HepG2 (cell line): ENCODE measurements around the gene TYROBP. TPM values are rescaled to one million over a fixed set of nuclear protein-coding genes. Genes with fewer than 3 reads are reported as not detected.

ENCODE experiments used
- GABPA ChIP-seq, 2 experiments: IDR thresholded peaks; 2 replicates each; pipeline ENCODE4 v1.6.1; 2011 to 2016; ENCODE audit warnings: low read depth in 2 of 2, low read length in 1 of 2, missing biosample characterization in 1 of 2, missing genetic modification characterization in 1 of 2
- JDP2 ChIP-seq: sonication (generic); formaldehyde crosslinking; IDR thresholded peaks from 2 replicates; pipeline ENCODE4 v1.8.1; 2022; ENCODE audit warnings: missing genetic modification reagents, borderline replicate concordance
- NR2F6 ChIP-seq, 2 experiments: IDR thresholded peaks; 2 replicates each; pipeline ENCODE4 v1.6.1; 2016; ENCODE audit warnings: antibody characterized with exemption in 1 of 2, mild to moderate bottlenecking in 1 of 2
- PAF1 ChIP-seq: IDR thresholded peaks from 2 replicates; pipeline ENCODE4 v1.6.1; 2016; ENCODE audit warnings: missing genetic modification reagents, missing compliant biosample characterization
- SIN3B ChIP-seq: fragments of 150-350 bp; IDR thresholded peaks from 2 replicates; pipeline ENCODE4 v1.6.1; 2014; ENCODE audit warnings: low read length
- TFAP4 ChIP-seq: sonication (generic); IDR thresholded peaks from 2 replicates; pipeline ENCODE4 v1.6.1; 2016; ENCODE audit warnings: low read depth, borderline replicate concordance
- TSC22D2 ChIP-seq: sonication (generic); formaldehyde crosslinking; IDR thresholded peaks from 2 replicates; pipeline ENCODE4 v1.5.1; 2020; ENCODE audit warnings: missing genetic modification reagents, mild to moderate bottlenecking, borderline replicate concordance
- ZGPAT ChIP-seq: IDR thresholded peaks from 2 replicates; pipeline ENCODE4 v1.6.1; 2016; ENCODE audit warnings: mild to moderate bottlenecking
- polyA plus RNA-seq, 8 experiments: library from polyadenylated mRNA; depleted of rRNA in 3 of 8; stranded (reverse) in 7 of 8; unstranded in 1 of 8; fragments of >200 nt; fragmentation: Illumina TruSeq in 4 of 8; extraction: Trizol in 4 of 8; gene quantifications; 2 replicates each; pipeline versions ENCODE4 v1.2.1 to v1.2.3, GENCODE V29; 2011 to 2016; ENCODE audit warnings: low read depth in 4 of 8, missing spikeins in 1 of 8, mixed read lengths in 1 of 8; ENCODE audit not compliant: insufficient read depth in 1 of 8
- total RNA-seq, 5 experiments: library from RNA; depleted of rRNA; stranded (reverse); fragments of >200 nt; fragmentation: Illumina TruSeq; extraction: Trizol; gene quantifications; 2 replicates each; pipeline ENCODE4 v1.2.3, GENCODE V29; 2016; ENCODE audit warnings: low read depth in 1 of 5
- TF ChIP-seq, protein P1 (sequence below): sonication (generic); formaldehyde crosslinking; IDR thresholded peaks from 2 replicates; pipeline ENCODE4 v1.4.0; 2020; ENCODE audit warnings: missing genetic modification reagents

Gene TYROBP
- total and polyA plus RNA-seq, 2 of the 13 experiments (the other 11 are each of a cell fraction or from before 2014, with no cell fraction given): not detected

DNA sequence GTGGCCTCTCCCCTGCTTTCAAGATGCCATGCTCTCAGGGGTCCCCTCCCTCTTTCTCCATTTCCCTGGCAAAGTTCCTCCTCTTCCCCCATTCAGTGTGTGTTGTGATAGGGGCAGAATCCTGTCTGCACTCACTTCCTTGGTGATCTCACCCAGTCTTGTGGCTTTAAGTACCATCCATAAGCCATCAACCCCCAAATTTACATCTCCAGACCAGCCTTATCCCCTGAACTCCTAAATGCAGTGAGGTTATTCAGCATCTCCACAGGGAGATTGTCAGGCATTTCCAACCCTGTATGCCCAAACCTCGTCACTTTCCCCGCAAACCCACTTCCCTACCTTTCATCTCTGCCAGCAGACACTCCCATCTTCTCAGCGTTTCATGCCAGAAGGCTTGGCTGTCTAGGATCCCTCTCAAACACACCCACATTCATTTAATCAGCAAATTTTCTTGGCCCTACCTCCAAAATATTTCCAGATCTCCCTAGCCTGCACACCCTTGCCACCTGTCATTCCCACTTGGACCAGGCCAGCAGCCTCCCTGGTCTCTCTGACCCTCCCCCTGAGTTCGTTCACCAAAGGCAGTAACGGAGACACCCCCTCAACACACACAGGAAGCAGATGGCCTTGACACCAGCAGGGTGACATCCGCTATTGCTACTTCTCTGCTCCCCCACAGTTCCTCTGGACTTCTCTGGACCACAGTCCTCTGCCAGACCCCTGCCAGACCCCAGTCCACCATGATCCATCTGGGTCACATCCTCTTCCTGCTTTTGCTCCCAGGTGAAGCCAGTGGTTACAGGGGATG lies 6.0 kb downstream of the TYROBP start, which contains the start of gene HCST (continued):
- TF ChIP-seq, protein P1, sequence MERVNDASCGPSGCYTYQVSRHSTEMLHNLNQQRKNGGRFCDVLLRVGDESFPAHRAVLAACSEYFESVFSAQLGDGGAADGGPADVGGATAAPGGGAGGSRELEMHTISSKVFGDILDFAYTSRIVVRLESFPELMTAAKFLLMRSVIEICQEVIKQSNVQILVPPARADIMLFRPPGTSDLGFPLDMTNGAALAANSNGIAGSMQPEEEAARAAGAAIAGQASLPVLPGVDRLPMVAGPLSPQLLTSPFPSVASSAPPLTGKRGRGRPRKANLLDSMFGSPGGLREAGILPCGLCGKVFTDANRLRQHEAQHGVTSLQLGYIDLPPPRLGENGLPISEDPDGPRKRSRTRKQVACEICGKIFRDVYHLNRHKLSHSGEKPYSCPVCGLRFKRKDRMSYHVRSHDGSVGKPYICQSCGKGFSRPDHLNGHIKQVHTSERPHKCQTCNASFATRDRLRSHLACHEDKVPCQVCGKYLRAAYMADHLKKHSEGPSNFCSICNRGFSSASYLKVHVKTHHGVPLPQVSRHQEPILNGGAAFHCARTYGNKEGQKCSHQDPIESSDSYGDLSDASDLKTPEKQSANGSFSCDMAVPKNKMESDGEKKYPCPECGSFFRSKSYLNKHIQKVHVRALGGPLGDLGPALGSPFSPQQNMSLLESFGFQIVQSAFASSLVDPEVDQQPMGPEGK (CRISPR knock-in tag): peak; percentile 55; the same call in 1 of the 2 replicates
- TF ChIP-seq NR2F6 (IDR thresholded peaks at IDR 0.05) (no peak), NR2F6 (CRISPR knock-in tag; IDR thresholded peaks at IDR 0.05) (peak; percentile 37; the same call in 1 of the 2 replicates), ZGPAT (CRISPR knock-in tag) (no peak), TSC22D2 (CRISPR knock-in tag) (no peak), PAF1 (no peak), JDP2 (CRISPR knock-in tag) (no peak), SIN3B (no peak), TFAP4 (no peak), GABPA (IDR thresholded peaks at IDR 0.05; ENCODE audit: low read depth, low read length) (no peak), GABPA (CRISPR knock-in tag; IDR thresholded peaks at IDR 0.05; ENCODE audit: low read depth) (peak; percentile 46)
